GM19397 (cell line): ENCODE measurements around the gene FOS.
A peak's percentile ranks its signal among the peaks of the same experiment; 100 is the strongest.
"Not testable (repeated sequence)": the region's sequence is repeated elsewhere in the genome, so short reads cannot be mapped to it uniquely, and the experiment has no call there.

Experiments used
- ATAC-seq: cut with Tn5 transposase; IDR thresholded peaks from one replicate; pipeline ENCODE4 v1.9.1; 2021; ENCODE audit warnings: mild to moderate bottlenecking, moderate library complexity; ENCODE audit not compliant: unreplicated experiment

Gene FOS

DNA sequence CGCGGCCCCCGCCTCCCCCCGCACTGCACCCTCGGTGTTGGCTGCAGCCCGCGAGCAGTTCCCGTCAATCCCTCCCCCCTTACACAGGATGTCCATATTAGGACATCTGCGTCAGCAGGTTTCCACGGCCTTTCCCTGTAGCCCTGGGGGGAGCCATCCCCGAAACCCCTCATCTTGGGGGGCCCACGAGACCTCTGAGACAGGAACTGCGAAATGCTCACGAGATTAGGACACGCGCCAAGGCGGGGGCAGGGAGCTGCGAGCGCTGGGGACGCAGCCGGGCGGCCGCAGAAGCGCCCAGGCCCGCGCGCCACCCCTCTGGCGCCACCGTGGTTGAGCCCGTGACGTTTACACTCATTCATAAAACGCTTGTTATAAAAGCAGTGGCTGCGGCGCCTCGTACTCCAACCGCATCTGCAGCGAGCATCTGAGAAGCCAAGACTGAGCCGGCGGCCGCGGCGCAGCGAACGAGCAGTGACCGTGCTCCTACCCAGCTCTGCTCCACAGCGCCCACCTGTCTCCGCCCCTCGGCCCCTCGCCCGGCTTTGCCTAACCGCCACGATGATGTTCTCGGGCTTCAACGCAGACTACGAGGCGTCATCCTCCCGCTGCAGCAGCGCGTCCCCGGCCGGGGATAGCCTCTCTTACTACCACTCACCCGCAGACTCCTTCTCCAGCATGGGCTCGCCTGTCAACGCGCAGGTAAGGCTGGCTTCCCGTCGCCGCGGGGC is at the start of gene FOS:
Gene FOS, plus strand, starts transcription at position 407 of the 731 bp plus-strand sequence. Its CDS starts 155 bp downstream, at position 562.
- peak; percentile 76 for ATAC-seq

DNA sequence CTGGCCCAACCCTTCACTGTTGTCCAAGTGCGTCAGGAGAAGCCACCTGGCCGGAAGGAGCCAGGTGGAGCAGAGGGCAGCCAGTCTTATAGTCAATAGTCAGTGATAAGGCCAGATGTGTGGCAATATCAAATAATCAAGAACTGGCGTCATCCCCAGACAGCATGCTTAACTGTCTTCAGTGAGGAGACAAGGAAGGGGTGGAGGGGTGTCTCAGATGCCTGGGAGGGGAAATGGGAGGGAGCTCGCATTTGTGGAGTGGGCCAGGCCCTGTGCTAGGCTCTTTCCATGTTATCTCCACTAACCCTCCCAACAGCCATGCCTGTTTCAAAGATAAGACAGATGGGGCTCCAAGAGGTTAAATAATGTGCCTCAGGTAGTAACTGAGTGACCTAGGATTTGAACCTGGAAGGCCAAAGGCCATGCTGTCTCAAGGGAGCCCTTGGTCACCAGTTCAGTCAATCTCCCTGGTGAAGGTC is 48.9 kb upstream of the FOS start:
- ATAC-seq: no peak

DNA sequence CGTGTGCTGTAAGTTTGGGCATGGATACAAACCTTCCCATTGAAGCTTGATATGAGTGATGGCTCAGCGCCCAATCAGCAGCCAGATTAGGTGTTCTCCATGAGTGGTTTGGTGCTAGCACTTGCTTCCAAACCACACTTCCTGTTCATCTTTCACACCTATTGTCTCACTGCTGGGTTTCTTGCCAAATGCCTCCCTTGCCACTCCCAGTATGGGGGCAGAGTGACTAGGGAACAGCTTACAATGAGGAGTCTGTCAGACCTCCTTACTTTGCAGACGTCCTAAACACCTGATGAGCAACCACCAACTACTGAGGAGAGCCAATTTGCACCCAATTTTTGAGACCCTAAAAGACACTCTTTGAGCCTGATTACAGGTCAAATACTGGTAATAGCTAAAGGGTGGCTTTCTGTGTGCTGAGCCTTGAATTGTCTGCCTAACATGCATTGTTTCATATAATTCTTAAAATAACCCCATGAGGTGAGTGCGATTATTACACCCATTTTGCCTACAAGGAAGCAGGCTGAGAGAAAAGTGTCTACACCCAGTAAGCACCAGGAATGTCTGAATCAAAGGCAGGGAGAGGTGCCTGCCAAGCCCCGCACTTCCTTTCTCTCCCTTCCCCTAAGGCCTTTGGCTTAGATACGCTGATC is 48.4 kb upstream of the FOS start:
- no peak for ATAC-seq

DNA sequence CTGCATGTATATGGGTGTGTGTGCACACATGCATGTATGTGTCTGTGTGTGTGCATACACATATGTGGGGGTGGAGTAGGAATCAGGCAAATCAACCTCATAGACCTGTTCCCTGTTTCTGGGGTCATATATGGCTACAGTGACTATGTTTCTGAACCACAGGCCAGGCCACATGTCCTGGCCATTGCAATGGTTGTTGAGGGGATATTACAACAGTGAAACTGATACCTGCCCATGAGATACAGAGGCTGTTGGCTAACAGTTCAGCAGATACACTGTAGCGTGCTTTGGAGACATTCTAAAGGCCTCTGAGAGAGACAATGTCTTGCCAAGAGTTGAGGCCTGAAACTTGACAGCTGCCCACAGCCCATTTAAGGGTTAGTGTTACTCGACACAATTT is 47.3 kb upstream of the FOS start:
- ATAC-seq: no peak

DNA sequence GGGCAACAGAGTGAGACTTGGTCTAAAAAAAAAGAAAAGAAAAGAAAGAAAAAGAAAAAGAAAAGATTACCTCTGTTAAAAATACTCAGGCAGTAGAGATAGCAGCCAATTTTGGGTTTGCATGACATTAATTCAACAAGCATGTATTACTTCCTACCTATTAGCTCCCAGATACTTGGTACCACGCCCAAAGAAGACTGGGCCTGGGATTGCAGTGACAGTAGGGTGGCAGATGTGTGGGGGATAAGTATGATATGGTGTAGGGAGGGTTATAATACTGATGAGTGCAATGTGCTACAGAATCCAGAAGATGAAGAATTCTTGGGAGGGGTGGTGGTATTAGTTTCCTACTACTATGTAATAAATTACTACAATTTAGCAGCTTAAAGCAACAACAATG is 46.4 kb upstream of the FOS start:
- no peak for ATAC-seq

DNA sequence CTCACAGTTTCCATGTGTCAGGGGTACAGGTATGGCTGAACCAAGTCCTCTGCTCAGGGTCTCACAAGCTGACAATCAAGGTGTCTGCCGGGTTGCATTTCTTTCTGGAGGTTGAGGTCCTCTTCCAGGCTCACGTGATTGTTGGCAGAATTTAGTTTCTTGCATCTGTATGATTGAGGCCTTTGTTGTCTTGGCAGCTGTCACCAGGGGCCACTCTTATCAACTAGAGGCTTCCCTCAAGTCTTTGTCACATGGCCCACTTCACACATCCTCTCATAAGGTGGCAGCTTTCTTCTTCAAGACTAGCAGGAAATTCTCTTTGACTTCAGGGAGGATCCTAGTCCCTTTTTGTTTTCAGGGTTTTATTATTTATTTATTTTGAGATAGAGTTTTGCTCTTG is 46.0 kb upstream of the FOS start:
- no peak for ATAC-seq

DNA sequence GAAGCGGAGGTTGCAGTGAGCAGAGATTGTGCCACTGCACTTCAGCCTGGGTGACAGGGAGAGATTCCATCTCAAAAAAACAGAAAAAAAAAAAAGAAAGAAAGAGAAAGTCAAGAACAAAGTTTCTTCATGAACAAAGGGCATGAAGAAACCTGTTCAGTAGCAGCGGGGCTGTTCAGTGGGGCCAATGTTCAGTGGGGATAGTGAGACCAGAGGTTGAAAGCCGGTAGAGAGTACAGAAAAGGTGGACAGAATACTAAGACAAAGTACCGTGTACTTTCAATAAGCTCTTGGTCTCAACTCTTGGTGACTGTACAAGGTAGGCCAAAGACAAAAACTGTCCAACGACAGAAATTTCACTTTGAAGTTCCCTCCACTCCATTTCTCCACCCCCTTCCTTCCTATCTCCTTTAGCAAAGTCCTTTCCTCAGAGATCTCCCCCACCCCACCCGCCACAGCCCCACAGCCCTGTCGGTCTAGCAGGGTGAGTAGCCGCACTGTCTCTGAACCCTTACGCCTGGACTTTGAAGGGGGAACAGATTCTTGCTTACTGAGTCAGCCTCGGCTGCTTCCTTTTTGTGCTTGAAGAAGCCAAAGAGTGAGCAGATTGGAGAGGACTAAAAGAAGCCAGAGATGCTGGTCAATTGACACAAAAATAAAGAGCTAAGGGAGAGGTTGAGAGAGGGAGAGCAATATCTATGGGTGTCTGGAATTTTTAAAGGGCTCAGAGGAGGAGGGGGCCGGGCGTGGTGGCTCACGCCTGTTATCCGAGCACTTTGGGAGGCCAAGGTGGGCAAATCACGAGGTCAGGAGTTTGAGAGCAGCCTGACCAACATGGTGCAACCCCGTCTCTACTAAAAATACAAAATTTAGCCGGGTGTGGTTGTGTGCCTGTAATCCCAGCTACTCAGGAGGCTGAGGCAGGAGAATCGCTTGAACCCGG is 44.2 kb upstream of the FOS start:
- ATAC-seq: no peak

DNA sequence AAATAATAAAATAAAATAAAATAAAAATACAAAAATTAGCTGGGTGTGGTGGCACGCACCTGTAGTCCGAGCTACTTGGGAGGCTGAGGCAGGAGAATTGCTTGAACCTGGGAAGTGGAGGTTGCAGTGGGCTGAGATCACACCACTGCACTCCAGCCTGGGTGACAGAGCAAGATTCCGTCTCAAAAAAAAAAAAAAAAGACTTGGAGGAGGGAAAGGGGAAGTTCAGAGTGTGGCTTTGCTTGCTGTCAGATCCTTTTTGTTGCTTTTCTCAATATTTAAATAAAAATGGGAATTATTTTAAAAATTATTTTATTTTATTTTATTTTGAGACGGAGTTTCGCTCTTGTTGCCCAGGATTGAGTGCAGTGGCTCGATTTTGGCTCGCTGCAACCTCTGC is 43.4 kb upstream of the FOS start:
- not testable (repeated sequence) for ATAC-seq

DNA sequence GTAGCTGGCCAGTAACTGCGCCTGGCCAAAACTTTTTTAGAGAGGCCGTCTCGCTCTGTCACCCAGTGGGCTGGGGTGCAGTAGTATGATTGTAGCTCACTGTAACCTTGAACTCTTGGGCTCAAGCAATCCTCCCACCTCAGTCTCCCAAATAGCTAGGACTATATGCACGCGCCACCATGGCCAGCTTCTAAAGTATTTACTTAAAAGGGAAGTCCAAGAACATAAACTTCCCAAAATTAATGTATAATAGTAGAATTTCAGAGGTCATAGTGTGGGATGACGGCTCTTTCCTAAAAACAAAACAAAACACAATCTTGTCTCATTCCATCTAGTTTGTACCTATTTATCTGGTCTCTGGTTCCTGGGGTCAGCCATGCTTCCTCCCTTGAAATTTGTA is 42.2 kb upstream of the FOS start:
- no peak for ATAC-seq

DNA sequence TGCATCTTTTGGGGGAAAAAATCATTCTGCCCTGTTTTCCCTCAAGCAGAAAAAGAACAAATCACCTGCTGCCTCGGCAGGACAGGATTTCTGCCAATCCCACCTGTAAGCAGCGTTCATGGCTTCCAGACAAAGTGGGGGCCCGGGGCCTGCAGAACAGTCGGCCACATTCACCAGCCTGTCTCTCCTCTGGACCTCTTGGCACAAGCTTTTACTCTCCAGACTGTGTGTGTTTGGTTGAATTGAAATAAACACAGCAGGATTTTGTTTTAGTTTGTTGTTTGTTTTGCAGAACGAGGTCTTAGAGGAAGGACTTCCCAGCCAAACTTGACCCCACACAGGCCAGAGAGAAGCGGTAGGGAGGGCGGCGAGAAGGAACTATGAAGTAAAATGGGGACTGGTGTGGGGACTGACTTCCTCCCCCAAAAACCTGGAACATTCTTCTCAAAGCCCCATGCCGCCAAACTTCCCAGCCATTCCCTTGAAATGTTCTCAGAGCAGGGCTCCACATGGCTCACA is 41.7 kb upstream of the FOS start:
- ATAC-seq: no peak

DNA sequence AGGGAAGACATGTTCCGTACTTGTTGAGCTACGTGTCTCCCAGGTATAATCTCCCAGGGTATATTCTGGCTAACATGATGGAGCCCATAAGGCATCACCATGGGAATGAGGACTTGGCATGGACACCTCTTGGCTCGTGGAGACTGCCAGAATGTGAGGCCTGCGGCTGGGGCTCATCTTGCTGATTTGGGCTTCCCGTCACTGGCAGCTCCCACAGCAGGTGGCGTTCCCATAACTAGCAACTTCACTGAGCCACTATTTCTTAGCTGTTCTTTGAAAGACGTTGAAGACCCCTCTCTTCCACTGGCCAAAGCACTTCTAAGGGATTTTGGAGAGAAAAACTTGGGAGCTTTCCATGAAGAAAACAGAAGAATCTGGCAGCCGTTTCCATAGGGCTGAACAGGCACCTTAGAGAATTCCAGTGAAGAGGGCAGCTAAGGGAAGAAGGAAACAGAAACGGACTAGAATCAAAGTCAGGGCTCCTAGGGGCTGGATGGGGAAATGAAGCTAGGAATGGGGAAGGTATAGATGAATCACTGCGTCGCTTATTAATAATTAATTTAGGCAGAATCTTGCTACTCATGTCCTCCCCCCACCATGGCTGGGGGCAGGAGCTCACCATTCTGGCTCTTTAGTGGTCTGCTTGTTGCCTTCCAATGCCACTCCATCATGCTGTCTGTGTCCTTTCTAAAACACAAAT is 39.7 kb upstream of the FOS start:
- ATAC-seq: no peak

DNA sequence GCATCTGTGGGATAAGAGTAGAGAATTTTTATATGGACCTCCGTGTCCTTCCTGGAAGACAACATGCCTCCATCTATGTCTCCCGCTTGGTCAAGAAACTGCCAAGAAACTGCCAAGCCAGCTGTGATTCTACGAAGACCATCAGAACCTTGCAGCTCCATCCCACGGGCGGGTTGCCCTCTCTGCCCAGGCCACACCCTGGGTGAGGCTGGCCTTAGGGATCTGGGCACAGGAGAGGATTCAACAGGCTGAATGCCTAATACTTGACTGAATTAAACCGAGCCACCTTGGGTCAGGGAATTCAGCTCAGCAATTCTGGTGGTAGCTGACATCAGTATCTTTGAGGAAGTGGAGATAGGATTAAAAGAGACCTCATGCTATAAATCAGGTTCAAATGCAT is 37.8 kb upstream of the FOS start:
- ATAC-seq: no peak

DNA sequence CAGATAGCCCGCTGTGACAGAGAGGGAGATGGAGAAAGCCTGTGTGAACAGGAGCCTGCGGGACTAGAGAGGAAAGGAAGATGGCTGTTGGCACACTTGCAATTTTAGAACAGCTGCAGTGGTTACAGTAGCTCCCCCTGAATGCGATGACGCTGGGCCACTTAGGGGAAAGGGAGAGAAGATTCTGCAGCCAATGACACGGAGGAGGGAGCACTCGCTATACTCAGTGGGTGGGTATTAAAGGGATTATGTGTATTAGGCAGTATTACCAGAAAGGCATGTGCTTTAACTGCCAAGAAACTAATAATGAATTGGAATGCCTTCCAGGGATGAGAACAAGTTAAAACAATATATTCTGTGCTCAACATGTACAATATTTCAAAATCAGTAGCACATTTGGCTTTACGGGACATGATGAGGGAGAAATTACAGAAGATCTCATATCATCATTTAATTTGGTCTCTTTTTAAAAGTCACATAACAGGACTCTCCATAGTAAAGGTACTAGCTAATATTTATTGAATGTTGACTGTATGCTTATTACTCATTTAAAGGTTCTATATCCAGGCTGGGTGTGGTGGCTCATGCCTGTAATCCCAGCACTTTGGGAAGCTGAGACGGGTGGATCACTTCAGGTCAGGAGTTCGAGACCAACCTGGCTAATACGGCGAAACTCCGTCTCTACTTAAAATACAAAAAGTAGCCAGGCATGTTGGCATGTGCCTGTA is 35.9 kb upstream of the FOS start:
- ATAC-seq: no peak

DNA sequence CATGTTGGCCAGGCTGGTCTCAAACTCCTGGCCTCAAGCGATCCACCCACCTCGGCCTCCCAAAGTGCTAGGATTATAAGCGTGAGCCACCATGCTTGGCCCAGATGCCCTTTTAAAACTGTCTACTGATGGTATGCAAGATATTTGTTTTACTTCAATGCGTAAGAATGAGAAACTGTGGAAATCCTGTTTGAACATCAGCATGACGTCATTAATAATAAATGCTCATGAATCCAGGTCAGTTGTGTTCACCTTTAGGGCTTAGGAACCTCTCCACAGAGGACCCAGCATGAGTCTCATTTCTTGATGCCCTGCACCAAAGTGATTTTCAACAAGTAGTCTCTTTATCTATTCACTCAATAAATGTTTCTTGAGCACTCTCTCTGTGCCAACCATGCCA is 34.5 kb upstream of the FOS start:
- no peak for ATAC-seq

DNA sequence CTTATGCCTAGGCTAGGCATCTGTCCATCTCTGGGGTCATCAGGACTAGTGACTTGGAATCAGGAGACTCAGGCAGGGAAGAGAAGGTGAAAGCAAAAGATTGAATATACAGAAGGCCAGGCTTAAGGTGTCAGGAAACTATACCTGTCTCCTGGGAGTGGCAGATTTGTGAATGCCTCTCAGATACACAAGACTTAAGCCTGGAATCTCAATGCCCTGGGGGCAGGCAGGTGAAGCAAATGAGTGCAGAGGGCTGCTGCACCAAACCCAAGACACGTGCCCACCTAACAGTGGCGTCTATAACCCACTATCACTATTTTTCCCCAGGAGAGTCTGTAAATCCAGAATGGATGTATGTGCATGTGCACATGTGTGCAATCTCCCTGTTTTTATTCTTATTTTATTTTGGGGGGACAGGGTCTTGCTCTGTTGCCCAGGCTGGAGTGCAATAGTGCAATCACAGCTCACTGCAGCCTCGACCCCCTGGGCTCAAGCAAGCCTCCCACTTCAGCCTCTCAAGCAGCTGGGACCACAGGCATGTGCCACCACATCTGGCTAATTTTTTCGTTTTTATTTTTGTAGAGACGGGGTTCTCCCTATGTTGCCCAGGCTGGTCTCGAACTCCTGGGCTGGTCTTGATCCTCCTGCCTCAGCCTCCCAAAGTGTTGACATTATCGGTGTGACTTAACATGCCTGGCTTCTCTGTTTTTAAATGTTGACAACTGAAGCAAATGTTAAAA is 31.9 kb upstream of the FOS start:
- no peak for ATAC-seq

DNA sequence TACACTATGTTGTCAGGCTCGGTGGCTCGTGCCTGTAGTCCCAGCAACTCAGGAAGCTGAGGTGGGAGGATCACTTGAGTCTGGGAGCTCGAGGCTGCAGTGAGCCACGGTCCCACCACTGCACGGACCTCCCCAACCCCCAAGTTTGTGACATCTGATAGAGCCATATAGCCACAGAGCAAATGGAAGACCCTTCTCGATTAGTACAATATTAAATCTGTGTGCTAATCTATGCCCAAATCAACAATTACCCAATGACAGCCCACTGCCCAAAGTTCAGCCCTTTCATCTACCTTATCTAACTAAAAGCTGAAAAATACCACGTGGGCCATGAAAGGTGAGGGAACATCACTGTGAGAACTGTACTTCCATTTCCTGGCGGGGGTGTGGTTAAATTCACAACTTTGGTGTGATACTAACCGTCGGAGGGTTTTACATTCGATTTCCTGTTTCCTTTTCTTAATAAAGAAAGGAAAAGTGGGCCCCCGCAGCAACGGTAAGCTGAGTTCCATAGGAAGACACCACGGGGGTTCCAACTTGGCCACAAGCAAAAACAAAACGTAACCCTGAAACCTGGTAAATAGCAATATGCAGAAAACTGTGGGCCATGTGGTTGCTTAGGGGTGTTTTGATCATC is 31.2 kb upstream of the FOS start:
- no peak for ATAC-seq

DNA sequence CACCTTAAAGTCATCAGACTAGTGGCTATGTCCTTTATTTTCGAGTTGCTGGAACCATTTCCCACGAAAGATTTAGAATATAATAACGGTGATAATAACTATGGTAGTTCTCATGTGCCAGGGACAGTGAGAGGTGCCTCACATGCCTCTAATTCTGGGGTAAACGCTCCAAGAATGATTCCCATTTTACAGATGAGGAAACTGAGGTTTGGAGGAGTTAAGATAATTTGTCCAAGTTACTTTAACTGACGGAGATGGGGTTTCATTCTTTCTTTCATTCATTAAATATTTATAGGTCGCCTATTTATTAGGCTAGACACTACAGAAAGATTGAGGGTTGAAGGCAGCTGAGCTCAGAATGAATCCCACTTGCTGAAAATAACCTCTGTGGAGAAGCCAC is 30.7 kb upstream of the FOS start:
- no peak for ATAC-seq

DNA sequence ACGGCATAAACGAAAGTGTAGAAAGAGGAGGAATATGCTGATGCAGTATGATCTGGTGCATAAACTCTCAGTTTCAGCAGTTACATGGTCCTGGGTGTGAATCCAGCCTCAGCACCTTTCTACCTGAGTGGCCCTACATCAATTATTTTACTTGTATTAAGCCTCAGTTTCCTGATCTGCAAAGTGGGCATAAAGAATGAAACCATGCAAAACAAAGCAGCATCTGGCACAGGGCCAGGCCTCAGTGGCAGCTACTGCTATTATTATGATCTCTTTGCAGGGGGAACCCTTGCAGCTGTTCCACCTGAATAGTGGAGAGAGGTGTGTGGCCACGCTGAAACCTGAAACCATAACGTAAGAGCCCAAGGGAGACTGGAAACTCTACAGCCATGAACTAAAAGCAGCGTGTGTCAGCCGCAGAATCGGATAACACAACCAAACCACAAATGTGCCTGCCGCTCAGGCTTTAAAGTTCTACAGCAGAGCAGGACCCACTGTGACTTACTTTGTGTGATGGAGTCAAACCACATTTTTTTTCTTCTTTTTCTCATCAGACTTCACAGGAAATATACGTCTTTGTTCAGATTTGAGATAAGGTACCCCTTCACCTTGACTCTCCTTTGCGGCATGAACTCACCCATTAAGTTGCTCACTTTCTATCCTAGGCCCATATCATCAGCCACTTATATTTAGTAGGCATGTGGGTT is 29.2 kb upstream of the FOS start:
- ATAC-seq: peak; percentile 83
